SK-N-DZ (cell line): ENCODE data around the gene PADI2.

Experiments used
- DNase-seq: peaks from one replicate; pipeline ENCODE4 v3.0.0-alpha.2; 2015; ENCODE audit warnings: low spot score

Gene PADI2

GRCh38 chr1:17056551-17056950, 62.7 kb downstream of the PADI2 start:
- DNase-seq = no peak

- DNase-seq = no peak
These were observed 63.5 kb downstream of the PADI2 start for GRCh38 chr1:17055801-17056200.

- peak; percentile 95 for DNase-seq
These were observed 65.4 kb downstream of the PADI2 start, which contains the start of gene SDHB for GRCh38 chr1:17053685-17054410. Gene SDHB (minus strand): TSS chr1:17054032. CDS start chr1:17054019, 13 bp downstream.

- DNase-seq = no peak
These were observed 66.1 kb downstream of the PADI2 start for GRCh38 chr1:17053086-17053684.

GRCh38 chr1:17052641-17053040, 66.6 kb downstream of the PADI2 start:
- DNase-seq = no peak

- no peak for DNase-seq
These were observed 67.2 kb downstream of the PADI2 start for GRCh38 chr1:17052038-17052437.

GRCh38 chr1:17047924-17048323, 71.3 kb downstream of the PADI2 start:
- no peak for DNase-seq

- DNase-seq = no peak
These were observed 73.0 kb downstream of the PADI2 start for GRCh38 chr1:17046334-17046657.

GRCh38 chr1:17045634-17046333, 73.5 kb downstream of the PADI2 start:
- DNase-seq = peak; percentile 42

GRCh38 chr1:17045150-17045549, 74.1 kb downstream of the PADI2 start:
- no peak for DNase-seq

GRCh38 chr1:17043676-17044075, 75.6 kb downstream of the PADI2 start:
- no peak for DNase-seq

- no peak for DNase-seq
These were observed 79.1 kb downstream of the PADI2 start for GRCh38 chr1:17040135-17040534.

- no peak for DNase-seq
These were observed 79.7 kb downstream of the PADI2 start for GRCh38 chr1:17039522-17039921.

- DNase-seq = no peak
These were observed 85.8 kb downstream of the PADI2 start for GRCh38 chr1:17033481-17033880.

GRCh38 chr1:17032741-17033140, 86.5 kb downstream of the PADI2 start:
- DNase-seq = no peak

GRCh38 chr1:17031436-17031835, 87.8 kb downstream of the PADI2 start:
- peak; percentile 72 for DNase-seq

- DNase-seq = no peak
These were observed 89.0 kb downstream of the PADI2 start for GRCh38 chr1:17030206-17030605.

GRCh38 chr1:17028662-17029188, 90.5 kb downstream of the PADI2 start:
- no peak for DNase-seq

- no peak for DNase-seq
These were observed 91.4 kb downstream of the PADI2 start for GRCh38 chr1:17027900-17028299.

- DNase-seq = no peak
These were observed 91.8 kb downstream of the PADI2 start for GRCh38 chr1:17027403-17027802.

GRCh38 chr1:17024721-17025120, 94.5 kb downstream of the PADI2 start:
- DNase-seq = no peak

GRCh38 chr1:17023573-17023972, 95.7 kb downstream of the PADI2 start:
- DNase-seq = no peak

GRCh38 chr1:17023102-17023501, 96.1 kb downstream of the PADI2 start:
- no peak for DNase-seq
